NCI-H526 (cell line): ENCODE results near the gene OR2F2.

Experiments
- DNase-seq, 2 experiments: peaks; one replicate each; lab custom pipeline; 2025; lab: John Stamatoyannopoulos, UW

Gene OR2F2

DNA sequence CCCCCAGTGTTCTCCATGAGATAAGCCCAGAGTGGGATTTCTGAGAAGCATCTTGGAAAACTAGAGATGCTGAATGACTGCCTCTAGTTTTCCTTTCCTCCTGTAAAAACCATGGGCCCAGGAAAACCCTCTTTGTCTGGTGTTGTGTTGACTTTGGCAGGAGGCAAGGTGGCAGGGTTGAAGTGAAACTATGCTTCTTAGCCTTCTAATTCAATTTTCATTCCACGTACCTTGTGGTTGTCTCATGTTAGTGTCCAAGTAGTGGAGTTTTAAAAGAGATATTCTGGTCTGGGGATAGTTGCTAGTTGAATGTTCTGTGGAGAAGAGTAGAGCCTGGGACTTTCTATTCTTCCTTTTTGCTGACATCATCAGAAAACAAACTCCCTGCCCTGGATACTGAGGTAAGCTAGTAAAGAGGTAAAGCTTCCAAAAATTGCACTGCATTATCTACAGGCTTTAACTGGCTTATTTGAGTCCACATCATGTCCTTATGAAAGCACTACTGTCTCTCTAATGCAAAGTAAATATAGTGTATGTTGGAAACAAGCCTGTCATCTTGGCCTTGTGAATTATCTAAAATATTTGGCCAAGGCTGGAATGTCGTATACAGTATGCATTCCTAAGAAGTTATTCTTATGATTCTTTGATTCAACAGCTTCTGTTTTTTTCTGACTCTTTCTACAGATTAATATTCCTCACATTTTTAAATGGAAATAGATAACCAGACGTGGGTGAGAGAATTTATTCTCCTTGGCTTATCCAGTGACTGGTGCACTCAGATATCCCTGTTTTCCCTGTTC lies at the start of gene OR2F2:
Gene OR2F2 (plus strand): TSS at position 708 of the 800 bp plus-strand sequence. CDS start 0 bp downstream, at position 708.
- DNase-seq = no peak

- DNase-seq = peak; percentile 52 to 76
These were observed 49.1 kb upstream of the OR2F2 start for GRCh38 chr7:143885951-143886350.

- DNase-seq = no peak
These were observed 48.1 kb upstream of the OR2F2 start for GRCh38 chr7:143886826-143887477.

DNA sequence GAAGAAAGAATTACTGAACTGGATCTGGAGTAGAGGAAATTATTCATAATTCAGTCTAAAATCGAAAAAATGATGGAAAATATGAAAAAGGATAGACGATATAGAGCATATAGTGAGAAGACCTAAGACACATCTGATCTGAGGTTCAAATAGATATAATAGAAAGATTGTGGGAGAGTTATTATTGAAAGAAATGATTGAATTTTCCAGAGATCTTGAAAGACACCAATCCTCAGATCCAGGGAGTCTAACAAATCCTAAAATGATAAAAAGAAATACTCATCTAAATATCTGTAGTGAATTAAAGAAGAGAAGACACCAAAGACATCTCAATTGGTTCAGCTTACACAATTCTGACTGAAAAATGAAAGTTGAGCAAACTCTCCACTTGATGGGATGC lies 46.0 kb upstream of the OR2F2 start:
- no peak for DNase-seq

- no peak for DNase-seq
These were observed 44.5 kb upstream of the OR2F2 start for GRCh38 chr7:143890558-143890957.

GRCh38 chr7:143891457-143891856 lies 43.6 kb upstream of the OR2F2 start:
- no peak for DNase-seq

GRCh38 chr7:143892527-143893300 lies 42.3 kb upstream of the OR2F2 start:
- DNase-seq = peak; percentile 24 to 78

DNA sequence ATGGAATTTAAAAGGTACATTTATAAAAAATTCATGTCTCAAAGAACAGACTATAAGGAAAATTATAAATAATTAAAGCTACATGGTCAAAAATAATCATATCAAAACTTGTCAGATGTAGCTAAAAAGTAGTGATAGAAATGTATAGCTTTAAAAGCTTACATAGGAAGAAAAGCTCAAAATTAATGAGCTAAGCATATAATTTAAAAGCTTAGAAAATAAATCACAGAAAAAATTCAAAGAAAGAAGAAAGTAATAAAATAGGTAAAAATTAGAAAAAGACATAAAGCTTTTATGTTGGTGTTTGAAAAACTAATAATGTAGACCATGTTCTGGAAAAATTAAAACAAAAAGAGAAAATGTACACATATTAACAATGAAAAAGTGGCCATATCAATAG lies 38.4 kb upstream of the OR2F2 start:
- no peak for DNase-seq

DNA sequence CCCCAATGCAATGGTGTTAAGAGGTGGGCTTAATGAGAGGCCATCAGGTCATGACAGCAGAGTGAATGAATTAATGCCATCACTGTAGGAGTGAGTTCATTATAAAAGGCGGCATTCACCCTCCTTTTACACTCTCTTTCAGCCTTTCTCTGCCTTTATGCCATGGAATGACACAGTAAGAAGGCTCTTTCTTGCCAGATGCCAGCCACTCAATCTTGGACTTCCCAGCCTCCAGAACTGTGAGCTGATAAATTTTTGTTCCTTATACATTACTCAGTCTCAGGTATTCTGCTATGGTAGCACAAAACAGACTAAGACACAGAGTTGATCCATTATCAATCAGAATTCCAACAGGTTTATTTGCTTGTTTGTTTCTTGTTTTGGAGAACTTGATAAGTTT lies 36.2 kb upstream of the OR2F2 start:
- DNase-seq = no peak

- DNase-seq = no peak
These were observed 34.7 kb upstream of the OR2F2 start for GRCh38 chr7:143900230-143900766.

DNA sequence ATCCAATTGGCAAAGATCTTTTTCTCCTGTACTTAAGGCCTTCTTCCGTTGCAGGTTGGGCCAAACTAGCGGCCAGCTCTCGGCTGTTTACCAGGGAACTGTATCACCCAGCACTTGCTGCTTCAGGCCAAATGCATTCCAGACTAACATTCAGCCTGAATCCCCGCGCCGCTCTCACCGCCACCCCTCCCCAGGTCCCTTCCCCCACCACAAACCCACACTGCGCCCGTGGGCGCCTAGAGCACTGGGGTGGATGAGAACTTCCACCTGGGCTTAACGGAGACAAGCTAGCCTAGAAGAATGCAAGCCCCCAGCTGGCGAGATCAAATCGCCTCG lies 33.7 kb upstream of the OR2F2 start:
- peak in 1 of 2 experiments; percentile 89 for DNase-seq

DNA sequence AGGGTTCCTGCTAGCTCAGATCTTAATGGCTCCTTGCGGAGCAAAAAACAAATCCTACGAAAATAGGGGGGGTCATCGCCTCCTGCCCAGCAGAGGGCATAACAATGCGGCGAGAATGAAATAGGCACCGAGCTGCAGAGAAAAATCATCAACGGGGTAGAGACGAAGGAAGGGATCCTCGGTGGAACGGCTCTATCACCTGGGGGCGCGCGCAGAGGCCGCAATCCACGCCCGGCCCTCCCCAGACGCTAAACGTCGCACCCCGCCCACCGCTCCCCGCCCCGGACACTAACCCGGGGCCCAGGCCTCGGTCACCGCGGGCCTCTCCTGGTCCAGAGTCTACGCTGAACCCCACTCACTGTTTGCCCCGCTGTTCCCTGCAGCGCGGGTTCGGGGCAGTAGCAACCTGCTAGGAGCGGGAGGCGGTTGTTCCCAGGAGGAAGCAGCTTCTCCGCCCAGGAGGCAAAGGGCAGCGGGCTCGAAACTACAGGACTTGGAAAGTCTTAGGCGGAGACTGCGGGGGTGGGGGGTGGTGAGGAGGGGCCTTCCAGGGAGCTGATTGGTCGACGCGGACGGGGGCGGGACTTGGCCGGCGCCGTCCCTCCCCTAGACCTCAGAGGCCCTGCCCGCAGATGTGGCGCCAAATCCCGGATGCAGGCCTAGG lies 33.2 kb upstream of the OR2F2 start, which contains the start of gene TCAF1:
Gene TCAF1 (minus strand): TSS at position 509 of the 664 bp plus-strand sequence. CDS start 25,568 bp downstream, outside the sequence.
- DNase-seq = peak; percentile 91 to 98

DNA sequence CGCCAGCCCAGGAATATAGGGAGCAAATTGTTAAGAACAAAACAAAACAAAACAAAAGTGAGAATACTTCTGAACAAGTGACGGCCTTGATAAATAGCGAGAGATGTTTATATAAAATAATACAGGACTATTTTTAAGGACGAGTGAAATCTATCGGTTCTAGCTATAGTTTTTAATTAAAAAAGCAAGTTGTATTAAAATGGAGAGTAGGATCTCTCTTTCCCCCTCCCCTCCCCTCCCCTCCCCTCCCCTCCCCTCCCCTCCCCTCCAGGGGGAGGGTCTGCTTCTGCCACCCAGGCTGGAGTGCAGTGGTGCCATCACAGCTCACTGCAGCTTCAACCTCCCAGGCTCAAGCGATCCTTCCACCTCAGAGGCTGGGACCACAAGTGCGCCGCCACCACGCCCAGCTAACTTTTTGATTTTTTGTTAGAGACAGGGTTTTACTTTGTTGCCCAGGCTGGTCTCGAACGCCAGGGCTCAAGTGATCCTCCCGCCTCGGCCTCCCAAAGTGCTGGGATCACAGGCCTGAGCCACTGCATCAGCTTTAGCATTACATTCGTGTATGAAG lies 32.6 kb upstream of the OR2F2 start:
- no peak for DNase-seq

- no peak for DNase-seq
These were observed 29.5 kb upstream of the OR2F2 start for GRCh38 chr7:143905509-143905908.

GRCh38 chr7:143906151-143906550 lies 28.9 kb upstream of the OR2F2 start:
- DNase-seq = no peak

DNA sequence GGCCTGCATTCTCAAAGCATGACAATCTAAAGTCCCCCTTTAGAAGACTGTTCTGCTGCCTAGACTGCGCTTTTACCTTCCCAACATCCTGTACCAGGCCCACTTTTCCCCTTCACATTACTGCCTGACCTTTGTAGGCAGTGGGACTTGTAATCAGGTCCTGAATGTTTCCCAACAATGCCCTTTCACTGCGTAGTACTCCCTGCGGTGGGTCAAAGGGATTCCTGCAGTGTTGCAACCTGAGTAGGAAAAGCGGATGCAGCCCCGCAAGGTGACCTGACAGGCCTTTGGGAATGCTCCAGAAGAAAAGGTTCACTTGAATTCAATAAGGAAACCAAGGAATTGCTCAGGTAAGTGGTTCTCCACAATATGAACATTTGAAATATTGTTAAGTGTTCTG lies 28.1 kb upstream of the OR2F2 start:
- no peak for DNase-seq

DNA sequence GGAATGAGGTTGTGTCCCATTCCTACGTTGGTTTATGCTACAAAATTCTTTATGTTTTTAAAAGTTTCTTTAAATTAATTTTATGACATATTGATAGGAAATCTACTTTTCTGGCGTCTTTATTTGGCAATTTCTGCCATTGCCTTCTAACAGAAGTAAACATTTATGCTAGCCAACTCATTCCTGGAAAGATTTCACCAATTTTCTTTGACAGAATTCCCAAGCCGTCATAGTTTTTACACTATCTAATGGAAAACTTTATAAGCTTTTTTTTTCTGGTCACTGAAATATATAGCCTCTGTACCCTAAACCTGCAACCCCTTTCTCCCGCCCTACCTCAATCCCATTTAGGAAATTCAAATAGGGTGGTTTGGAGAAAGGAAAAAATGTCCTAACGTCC lies 26.9 kb upstream of the OR2F2 start:
- no peak for DNase-seq

GRCh38 chr7:143909863-143910262 lies 25.2 kb upstream of the OR2F2 start:
- DNase-seq = no peak

- no peak for DNase-seq
These were observed 24.4 kb upstream of the OR2F2 start for GRCh38 chr7:143910473-143911248.

DNA sequence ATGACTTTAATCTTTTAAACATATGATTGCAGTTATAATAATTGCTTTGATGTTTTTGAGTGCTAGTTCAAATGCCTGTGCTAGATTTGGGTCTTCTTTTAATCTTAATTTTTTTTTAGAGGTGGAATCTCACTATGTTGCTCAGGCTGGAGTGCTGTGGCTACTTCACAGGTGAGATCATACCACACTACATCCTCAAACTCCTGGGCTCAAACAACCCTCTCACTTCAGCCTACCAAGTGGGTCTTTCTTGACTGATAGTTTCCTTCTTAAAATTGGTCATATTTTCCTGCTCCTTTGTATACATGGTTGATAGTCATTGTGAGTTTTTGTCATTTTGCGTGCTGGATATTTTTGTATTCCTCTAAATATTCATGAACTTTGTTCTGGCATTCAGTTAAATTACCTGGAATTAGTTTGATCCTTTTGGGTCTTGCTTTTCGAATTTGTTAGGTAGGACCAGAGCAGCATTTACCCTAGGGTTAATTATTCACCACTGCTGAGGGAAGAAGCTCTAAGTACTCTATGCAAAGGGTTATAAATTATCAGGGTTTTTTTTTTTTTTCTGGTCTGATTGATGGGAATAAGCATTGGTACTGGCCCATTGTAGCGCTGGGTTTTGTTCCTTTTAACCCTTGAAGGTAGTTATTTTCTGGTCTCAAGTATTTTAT lies 21.0 kb upstream of the OR2F2 start:
- no peak for DNase-seq
